GM18907 (cell line): ENCODE results near the gene S100PBP.

ENCODE experiments used
- ATAC-seq: cut with Tn5 transposase; IDR thresholded peaks from one replicate; pipeline ENCODE4 v1.9.1; 2021; ENCODE audit warnings: mild to moderate bottlenecking, moderate library complexity; ENCODE audit not compliant: unreplicated experiment

Gene S100PBP

GRCh38 chr1:32869923-32870614, 52.6 kb downstream of the S100PBP start:
- no peak for ATAC-seq

GRCh38 chr1:32870615-32871363, 53.3 kb downstream of the S100PBP start, which contains the start of gene FNDC5:
Gene FNDC5 (minus strand): TSS chr1:32870912.
- ATAC-seq, result no peak

GRCh38 chr1:32871364-32872191, 54.1 kb downstream of the S100PBP start:
- ATAC-seq, result no peak

GRCh38 chr1:32872192-32872460, 54.7 kb downstream of the S100PBP start:
- no peak for ATAC-seq

GRCh38 chr1:32873484-32873883, 56.0 kb downstream of the S100PBP start:
- no peak for ATAC-seq

GRCh38 chr1:32874860-32875752, 57.7 kb downstream of the S100PBP start:
- no peak for ATAC-seq

- ATAC-seq, result no peak
These were observed 59.1 kb downstream of the S100PBP start for GRCh38 chr1:32876341-32877210.

- no peak for ATAC-seq
These were observed 60.0 kb downstream of the S100PBP start for GRCh38 chr1:32877211-32878110.

GRCh38 chr1:32878183-32878582, 60.7 kb downstream of the S100PBP start:
- no peak for ATAC-seq

GRCh38 chr1:32878637-32879041, 61.2 kb downstream of the S100PBP start:
- no peak for ATAC-seq

GRCh38 chr1:32881291-32881690, 63.8 kb downstream of the S100PBP start:
- ATAC-seq, result no peak

GRCh38 chr1:32881871-32882850, 64.7 kb downstream of the S100PBP start:
- ATAC-seq, result no peak

- no peak for ATAC-seq
These were observed 66.0 kb downstream of the S100PBP start for GRCh38 chr1:32883338-32884031.

- ATAC-seq, result no peak
These were observed 66.5 kb downstream of the S100PBP start for GRCh38 chr1:32884032-32884372.

- ATAC-seq, result no peak
These were observed 67.3 kb downstream of the S100PBP start for GRCh38 chr1:32884726-32885125.

GRCh38 chr1:32885676-32886003, 68.2 kb downstream of the S100PBP start:
- ATAC-seq, result no peak
